HUES64 (cell line): Measurements from ENCODE around the gene PLPP7.
"Not testable (repeated sequence)": the region's sequence is repeated elsewhere in the genome, so short reads cannot be mapped to it uniquely, and the experiment has no call there.

Source experiments
- H3K27ac ChIP-seq: 2 replicates; pipeline ENCODE4 v1.7.0; 2013; ENCODE audit warnings: low read depth, low read length, inconsistent platforms
- H3K27me3 ChIP-seq: 2 replicates; pipeline ENCODE4 v1.6.1; 2013; ENCODE audit warnings: mild to moderate bottlenecking, low read length; ENCODE audit not compliant: insufficient read depth
- H3K36me3 ChIP-seq: 2 replicates; pipeline ENCODE4 v1.6.1; 2013; ENCODE audit warnings: mild to moderate bottlenecking, low read length; ENCODE audit not compliant: insufficient read depth
- H3K4me1 ChIP-seq: 2 replicates; pipeline ENCODE4 v1.6.1; 2013; ENCODE audit warnings: mild to moderate bottlenecking, low read length, moderate library complexity; ENCODE audit not compliant: insufficient read depth
- H3K4me3 ChIP-seq: 2 replicates; pipeline ENCODE4 v1.5.1; 2013; ENCODE audit warnings: mild to moderate bottlenecking, low read length, moderate library complexity
- H3K9ac ChIP-seq: 2 replicates; pipeline ENCODE4 v1.6.1; 2013; ENCODE audit warnings: mild to moderate bottlenecking, low read depth, low read length
- H3K9me3 ChIP-seq: 2 replicates; pipeline ENCODE4 v1.6.1; 2013; ENCODE audit warnings: low read depth, low read length; ENCODE audit not compliant: insufficient read depth
- WGBS: fragments of 150-250, 120-280 bp; methylation state at CpG from one replicate; pipeline ENCODE4 v1.1.7; 2013; ENCODE audit warnings: missing lambda C conversion rate; 5-methylcytosine and 5-hydroxymethylcytosine counted together

PLPP7 gene

DNA sequence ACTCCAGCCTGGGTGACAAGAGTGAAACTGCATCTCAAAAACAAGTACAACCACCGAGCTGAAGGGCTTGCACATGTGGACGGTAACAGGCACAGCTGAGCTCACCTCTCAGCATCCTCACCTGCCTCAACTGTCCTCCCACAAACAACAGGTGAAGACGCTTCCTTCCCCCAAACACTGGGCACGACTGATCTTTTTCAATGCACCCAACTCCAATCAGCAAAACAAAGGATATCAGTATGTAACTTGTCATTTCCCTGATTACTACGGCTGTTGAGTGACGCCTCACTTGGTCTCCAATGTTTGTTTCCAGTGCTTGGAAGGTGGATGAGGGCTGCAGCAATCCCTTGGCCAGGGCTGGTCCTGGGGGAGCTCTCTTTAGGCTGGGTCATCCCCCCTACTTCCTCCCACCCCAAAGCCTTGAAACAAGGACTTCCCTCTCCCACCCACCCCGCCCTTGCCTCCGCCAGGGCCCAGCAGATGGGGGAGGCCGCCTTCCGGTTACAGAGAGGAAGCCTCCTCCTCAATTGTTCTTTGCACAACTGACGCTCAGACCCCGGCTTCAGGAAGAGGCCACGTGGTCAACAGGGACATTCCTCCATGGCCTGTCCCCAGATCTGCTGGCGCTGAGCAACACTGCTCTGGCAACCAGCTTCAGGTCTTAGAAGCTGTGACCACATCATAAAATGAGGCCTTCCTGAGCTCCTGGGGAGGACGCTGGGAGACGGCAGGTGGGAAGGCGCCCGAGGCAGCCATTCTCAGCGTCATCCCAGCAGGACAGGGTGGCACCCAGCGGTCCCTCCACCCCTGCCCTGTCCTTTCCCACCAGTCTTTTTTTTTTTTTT is 19.1 kb upstream of the PLPP7 start:
- no peak overlapping the region for H3K27ac ChIP-seq
- no peak overlapping the region for H3K9ac ChIP-seq
- no peaks in the 10 kb centered on the region for H3K36me3 ChIP-seq
- H3K27me3 ChIP-seq: peaks cover 2% of the 10 kb centered on the region
- no peaks in the 10 kb centered on the region for H3K9me3 ChIP-seq
- 79% methylated on average over 20 of the region's 20 CpGs for WGBS
- H3K4me3 ChIP-seq: no peak overlapping the region
- peaks cover 9% of the 10 kb centered on the region; the same call in 1 of the 2 replicates for H3K4me1 ChIP-seq

DNA sequence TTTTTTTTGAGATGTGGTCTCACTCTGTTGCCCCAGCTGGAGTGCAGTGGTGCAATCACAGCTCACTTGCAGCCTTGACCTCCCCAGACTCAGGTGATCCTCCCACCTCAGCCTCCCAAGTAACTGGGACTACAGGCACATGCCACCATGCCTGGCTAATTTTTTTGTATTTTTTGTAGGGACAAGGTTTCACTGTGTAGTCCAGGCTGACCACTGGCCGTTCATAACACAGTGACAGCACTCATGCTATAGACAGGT is 18.6 kb upstream of the PLPP7 start:
- H3K27me3 ChIP-seq, H3K36me3 ChIP-seq, H3K4me3 ChIP-seq, H3K4me1 ChIP-seq, H3K9me3 ChIP-seq, H3K9ac ChIP-seq, H3K27ac ChIP-seq: not testable (repeated sequence)
- WGBS: 90% methylated on average over 1 of the region's 1 CpG

DNA sequence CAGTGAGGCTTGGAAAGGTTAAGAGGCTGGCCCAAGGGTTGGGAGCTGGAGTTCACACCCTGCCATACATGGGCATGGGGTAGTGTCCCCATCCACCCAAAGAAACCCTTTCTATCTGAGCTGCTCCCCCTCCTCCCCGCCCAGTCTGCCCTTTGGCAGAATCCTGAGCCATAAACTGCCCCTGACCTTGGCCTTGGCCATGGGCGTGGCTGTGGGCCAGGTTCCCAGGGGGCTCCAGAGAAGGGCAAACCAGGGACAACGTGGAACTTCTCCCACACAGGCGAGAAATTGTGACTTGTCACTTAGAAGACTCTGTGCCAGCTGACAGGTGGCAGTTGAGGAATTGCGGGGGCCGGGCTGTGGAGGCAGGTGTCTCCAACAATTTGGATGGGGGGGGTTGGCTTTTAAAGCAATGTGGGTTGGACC is 18.0 kb upstream of the PLPP7 start:
- Histone ChIP-seq H3K27ac (no peak overlapping the region), H3K4me1 (peaks cover 13% of the 10 kb centered on the region)
- WGBS: 88% methylated on average over 6 of the region's 6 CpGs

DNA sequence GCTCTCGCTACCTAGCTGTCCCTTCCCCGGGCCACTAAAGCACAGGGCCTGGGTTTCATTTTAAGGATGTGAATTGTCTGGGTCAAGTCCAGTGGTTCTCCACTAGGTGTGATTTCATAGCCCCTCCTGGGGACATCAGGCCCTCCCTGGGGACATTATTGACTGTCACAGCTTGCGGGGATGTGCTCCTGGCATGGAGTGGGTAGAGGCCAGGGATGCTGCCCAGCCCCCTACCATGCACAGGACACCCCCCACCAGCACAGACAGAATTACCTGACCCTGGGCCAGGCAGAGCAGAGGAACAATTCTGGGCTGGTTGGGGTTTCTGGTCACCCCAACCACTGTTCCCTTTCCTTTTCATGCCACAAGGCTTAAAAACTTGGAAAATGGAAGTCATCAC is 17.3 kb upstream of the PLPP7 start:
- H3K9me3 ChIP-seq: no peaks in the 10 kb centered on the region
- H3K9ac ChIP-seq: no peak overlapping the region
- H3K27me3 ChIP-seq: peaks cover 20% of the 10 kb centered on the region
- H3K4me1 ChIP-seq: peaks cover 13% of the 10 kb centered on the region
- H3K36me3 ChIP-seq: no peaks in the 10 kb centered on the region
- WGBS: 90% methylated on average over 3 of the region's 3 CpGs
- no peak overlapping the region for H3K27ac ChIP-seq
- H3K4me3 ChIP-seq: no peak overlapping the region

More for the DNA sequence above, 18.0 kb upstream of the PLPP7 start:
- Histone ChIP-seq H3K36me3 (no peaks in the 10 kb centered on the region), H3K9me3 (no peaks in the 10 kb centered on the region), H3K27me3 (peaks cover 13% of the 10 kb centered on the region), H3K4me3 (no peak overlapping the region), H3K9ac (no peak overlapping the region)

DNA sequence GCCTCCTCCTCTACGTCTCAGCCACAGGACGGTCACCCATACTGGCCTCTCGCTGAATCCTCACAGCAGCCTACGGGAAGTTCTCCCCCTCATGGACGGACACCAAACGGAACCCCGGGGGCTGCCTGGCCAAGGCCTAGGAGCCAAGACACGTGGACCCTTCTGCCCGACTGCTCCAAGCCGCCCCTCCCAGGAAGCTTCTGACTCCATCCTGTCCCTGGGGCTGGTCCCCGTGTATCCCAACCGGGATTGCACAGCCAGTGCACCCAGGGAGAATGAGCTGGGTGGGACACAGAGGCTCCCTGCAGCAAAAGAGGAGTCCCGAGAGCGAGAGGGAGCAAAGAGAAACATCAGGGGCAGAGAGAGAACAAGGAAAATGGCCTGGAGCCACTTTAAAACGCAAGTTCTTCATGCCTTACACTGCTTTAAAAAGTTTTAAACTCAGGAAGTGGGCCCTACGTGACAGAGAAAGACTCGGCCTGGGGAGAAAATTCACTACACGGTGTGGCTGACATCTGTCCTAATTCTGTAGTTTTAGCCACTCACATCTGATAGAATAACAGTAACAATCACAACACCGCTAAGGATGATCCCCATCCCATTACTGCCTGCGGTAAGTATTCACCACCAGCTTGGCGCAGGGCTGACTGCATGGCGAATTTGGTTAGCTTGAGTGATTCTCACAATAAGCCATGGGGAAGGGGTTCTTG is 16.2 kb upstream of the PLPP7 start:
- H3K4me3 ChIP-seq: no peak overlapping the region
- no peak overlapping the region for H3K9ac ChIP-seq
- WGBS: 91% methylated on average over 22 of the region's 22 CpGs
- H3K27ac ChIP-seq: no peak overlapping the region
- no peaks in the 10 kb centered on the region for H3K36me3 ChIP-seq
- peaks cover 13% of the 10 kb centered on the region for H3K4me1 ChIP-seq
- H3K27me3 ChIP-seq: peaks cover 22% of the 10 kb centered on the region
- no peaks in the 10 kb centered on the region for H3K9me3 ChIP-seq

DNA sequence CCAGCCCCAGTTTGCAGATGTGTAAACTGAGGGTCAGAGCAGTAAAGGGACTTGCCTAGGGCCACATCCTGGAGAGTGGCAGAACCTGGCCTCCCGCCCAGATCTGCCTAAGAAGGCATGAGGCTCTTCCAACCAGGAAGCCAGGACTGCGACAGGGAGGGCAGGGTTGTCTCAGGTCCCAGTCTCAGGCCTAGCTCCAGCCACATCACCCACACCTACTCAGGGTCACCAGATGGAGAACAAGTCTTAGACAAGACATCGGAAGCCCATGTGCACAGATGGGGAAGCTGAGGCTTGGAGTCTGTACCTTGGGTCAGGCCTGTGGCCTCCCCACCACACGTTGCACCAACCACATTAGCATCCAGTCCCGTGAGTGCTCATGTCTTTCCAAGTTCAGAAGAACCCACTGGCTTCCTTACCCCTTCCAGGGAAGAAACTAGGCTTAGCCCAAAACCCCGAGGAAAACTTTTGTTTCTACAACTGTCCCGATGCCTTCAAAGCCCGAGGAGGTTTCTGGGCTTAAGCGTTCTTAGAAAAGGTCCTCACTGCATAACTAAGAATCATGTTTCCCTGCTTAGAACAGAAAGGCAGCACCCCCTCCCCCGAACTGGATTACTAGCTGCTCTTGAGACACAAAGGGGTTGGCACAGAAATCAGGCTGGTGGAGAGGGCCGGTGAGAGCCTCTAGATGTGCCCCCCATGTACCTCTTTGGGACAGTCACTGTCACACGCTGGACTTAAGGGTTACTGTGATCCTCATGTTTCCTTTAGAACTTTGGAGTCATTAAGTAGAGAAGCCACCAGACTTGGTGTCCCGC is 15.5 kb upstream of the PLPP7 start:
- Histone ChIP-seq H3K9ac (no peak overlapping the region), H3K9me3 (no peaks in the 10 kb centered on the region), H3K36me3 (no peaks in the 10 kb centered on the region), H3K27me3 (peaks cover 22% of the 10 kb centered on the region), H3K4me1 (peaks cover 15% of the 10 kb centered on the region), H3K27ac (no peak overlapping the region), H3K4me3 (no peak overlapping the region)
- 81% methylated on average over 13 of the region's 13 CpGs for WGBS

DNA sequence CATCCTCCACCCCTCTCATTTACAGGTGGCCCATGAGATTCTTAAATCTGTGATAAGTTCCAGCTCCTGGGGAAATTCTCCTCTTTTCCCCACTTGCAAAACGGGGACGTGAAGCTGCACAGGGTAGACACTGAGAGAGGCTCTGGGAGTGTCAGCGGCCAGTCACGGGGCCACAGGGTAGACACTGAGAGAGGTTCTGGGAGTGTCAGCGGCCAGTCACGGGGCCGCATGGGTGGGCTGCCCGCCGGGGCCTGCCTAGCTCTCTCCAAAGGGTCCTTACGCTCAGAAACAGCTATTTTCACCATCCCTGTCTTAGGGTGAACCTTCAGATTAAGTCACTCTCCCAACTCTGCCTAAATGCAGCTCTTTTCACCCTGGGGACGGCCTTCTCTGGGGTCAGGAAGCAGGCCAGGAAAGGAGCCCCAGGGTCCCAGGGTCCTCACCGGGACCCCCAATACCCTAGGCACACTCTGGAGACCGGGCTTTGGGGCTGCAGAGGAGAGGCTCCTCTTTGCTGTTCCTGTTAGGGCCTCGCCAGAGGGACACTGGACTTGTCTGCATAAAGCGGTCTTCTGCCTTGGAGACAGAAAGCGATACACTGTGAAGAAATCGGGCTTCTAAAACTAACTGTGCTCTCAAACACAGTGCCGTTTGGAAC is 14.7 kb upstream of the PLPP7 start:
- Histone ChIP-seq H3K36me3 (no peaks in the 10 kb centered on the region), H3K9me3 (no peaks in the 10 kb centered on the region), H3K27me3 (peaks cover 22% of the 10 kb centered on the region), H3K9ac (no peak overlapping the region), H3K27ac (no peak overlapping the region), H3K4me3 (no peak overlapping the region), H3K4me1 (peaks cover 13% of the 10 kb centered on the region)
- 92% methylated on average over 18 of the region's 18 CpGs for WGBS

DNA sequence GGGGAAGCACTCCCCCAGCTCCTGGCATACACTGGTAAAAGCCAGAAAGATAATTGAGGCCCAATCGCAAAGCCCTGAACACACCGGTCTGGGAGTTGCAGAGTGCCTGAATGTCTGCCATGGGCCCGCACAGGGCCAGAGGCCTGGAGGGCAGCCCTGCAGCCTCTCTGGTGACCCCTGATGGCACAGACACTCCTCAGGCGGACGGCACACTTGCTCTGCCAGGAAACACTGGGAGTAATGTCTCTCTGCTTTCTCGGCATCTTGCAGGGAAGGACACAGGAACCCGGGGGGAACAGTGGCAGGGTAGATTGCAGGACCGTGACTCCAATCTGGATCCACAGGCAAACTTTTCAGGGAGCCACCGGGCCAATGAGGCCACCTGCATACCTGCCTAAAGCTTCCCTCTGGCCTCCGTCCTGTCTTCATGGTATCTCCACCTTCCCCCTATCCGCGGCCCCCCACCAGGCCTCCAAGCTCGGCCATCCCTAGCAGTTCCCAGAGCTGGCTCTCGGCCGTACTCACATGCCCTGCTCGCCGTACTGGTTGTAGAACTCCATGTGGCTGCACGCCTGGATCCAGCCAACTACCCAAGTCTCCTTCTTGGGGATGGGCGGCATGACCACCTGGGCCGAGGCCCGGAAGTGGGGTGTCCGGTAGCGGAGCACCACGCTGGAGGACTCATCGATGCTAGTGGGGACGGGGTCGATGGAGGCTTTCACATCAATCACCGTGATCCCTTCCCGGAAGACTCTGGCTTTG is 14.0 kb upstream of the PLPP7 start:
- 82% methylated on average over 29 of the region's 29 CpGs for WGBS
- H3K27me3 ChIP-seq: peaks cover 22% of the 10 kb centered on the region

DNA sequence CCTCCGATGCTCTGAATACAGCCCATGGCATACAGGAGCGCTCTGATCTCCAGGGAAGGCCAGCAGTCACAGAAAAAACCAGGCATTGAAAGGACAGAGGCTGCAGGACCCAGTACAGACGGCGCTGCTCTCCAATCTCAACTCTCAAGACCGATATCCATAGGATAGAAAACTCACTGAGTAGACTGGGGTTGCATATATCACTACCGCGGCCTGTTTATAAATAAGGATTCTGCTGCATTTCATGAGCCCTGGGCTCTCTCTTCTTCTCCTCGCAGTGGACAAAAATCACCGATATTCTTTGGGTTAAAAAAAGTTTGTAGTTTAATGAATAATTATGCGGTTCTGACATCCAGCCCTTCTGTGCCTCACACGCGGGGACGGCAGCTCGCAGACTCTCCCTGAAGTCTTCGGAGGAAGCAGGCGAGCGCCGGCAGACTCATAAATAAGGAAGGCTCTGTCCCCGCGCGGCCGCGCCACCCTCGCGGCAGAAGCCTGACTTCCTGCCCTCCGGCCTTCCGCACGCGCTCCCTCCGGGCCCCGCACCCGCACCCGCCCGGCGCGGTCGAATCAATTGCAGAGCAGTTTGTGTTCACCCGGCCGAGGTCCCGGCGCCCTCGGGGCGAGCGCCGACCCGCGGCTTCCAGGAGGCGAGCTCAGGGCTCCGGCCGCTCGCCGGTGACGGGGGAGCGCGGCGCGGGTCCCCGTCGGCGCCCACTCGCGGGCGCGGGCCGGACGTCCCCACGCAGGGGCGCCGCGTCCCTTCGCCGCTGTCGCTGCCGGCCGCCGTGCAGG is 13.2 kb upstream of the PLPP7 start, which contains the start of gene FAM78A:
Gene FAM78A, minus strand, starts transcription at position 417 of the 795 bp plus-strand sequence. Its CDS starts 331 bp downstream, at position 86.
- Histone ChIP-seq H3K27me3 (peaks cover 27% of the 10 kb centered on the region), H3K4me1 (peaks cover 13% of the 10 kb centered on the region), H3K4me3 (peak within 1 kb of the TSS; percentile 56), H3K9me3 (no peaks in the 10 kb centered on the region), H3K9ac (no peak within 1 kb of the TSS; the same call in 1 of the 2 replicates), H3K27ac (no peak within 1 kb of the TSS), H3K36me3 (no peaks in the 10 kb centered on the region)
- WGBS: 13% methylated on average over 76 of the region's 76 CpGs

More for the DNA sequence above, 14.0 kb upstream of the PLPP7 start:
- Histone ChIP-seq H3K36me3 (no peaks in the 10 kb centered on the region), H3K27ac (no peak overlapping the region), H3K9me3 (no peaks in the 10 kb centered on the region), H3K4me1 (peaks cover 13% of the 10 kb centered on the region), H3K4me3 (no peak overlapping the region), H3K9ac (no peak overlapping the region)

DNA sequence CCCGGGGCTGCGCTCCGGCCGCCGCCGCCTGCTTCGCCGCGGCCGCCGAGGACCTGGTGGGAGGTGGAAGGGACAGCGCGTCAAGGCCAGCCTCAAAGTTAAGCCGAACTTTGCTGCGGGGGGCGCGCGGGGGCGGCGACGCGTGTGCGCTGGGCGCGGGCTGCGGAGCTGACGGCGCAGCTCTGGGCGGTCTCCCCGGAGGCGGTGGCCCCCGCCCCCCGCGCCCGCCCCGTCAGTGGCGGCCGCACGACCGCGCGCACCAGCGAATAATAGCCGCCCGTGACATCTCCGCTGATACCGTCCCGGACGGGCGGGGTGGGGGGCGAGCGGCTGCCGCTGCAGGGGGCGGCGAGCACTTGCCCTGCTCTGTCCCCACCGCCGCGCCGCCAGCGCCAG is 12.6 kb upstream of the PLPP7 start:
- no peaks in the 10 kb centered on the region for H3K9me3 ChIP-seq
- WGBS: under 1% methylated on average over 60 of the region's 60 CpGs
- no peaks in the 10 kb centered on the region for H3K36me3 ChIP-seq
- peak overlapping the region; percentile 56 for H3K4me3 ChIP-seq
- H3K4me1 ChIP-seq: peaks cover 13% of the 10 kb centered on the region
- no peak overlapping the region for H3K9ac ChIP-seq
- no peak overlapping the region for H3K27ac ChIP-seq
- H3K27me3 ChIP-seq: peaks cover 33% of the 10 kb centered on the region
